Nephron progenitor cell (in vitro differentiated cells): Measurements from ENCODE around the gene THSD7A.

ENCODE experiments used
- DNase-seq: peaks from one replicate; pipeline ENCODE4 v3.0.0; 2021
- H3K27ac Mint-ChIP-seq: 2 replicates; pipeline ENCODE4 v1.8.0; 2021; ENCODE audit warnings: mild to moderate bottlenecking, moderate library complexity, mixed read lengths
- H3K27me3 Mint-ChIP-seq: 2 replicates; pipeline ENCODE4 v1.8.0; 2021; ENCODE audit warnings: mild to moderate bottlenecking, low read depth, mixed read lengths; ENCODE audit not compliant: poor library complexity
- H3K36me3 Mint-ChIP-seq: 2 replicates; pipeline ENCODE4 v1.8.0; 2021; ENCODE audit warnings: low read depth, mixed read lengths
- H3K4me1 Mint-ChIP-seq: 2 replicates; pipeline ENCODE4 v1.8.0; 2021; ENCODE audit warnings: mixed read lengths
- H3K4me3 Mint-ChIP-seq: 2 replicates; pipeline ENCODE4 v1.8.0; 2021; ENCODE audit warnings: mild to moderate bottlenecking, moderate library complexity, mixed read lengths
- H3K9me3 Mint-ChIP-seq: 2 replicates; pipeline ENCODE4 v1.8.0; 2021; ENCODE audit warnings: mild to moderate bottlenecking, moderate library complexity, mixed read lengths
- TF ChIP-seq, protein P1 (sequence below): fragments of 200-600 bp; sonication (generic); IDR thresholded peaks from 2 replicates; pipeline ENCODE4 v1.5.0; 2021; ENCODE audit warnings: antibody characterized with exemption

Gene THSD7A

DNA sequence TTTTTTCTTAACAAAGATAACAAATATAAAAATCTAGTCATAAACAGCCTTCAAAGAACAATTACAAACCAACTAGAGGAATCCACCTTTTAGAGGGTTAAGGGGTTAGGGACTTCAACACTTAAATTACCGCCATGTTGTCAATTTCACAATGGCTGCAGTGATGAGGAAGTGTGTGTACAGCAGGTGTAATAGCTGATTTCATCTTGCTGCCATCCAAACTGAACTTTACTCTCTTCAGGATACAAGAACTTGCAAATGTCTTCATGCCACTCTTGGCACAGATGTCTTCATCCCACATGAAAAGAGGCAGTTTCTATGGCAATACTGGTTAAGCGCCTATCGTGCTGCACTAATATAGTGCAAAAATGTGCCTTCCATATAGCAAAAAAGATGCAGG, 457.4 kb downstream of the THSD7A start:
- H3K9me3 Mint-ChIP-seq: no peaks in the 10 kb centered on the region
- no peak overlapping the region for H3K4me3 Mint-ChIP-seq
- no peaks in the 10 kb centered on the region for H3K27me3 Mint-ChIP-seq
- H3K4me1 Mint-ChIP-seq: no peaks in the 10 kb centered on the region
- H3K36me3 Mint-ChIP-seq: no peaks in the 10 kb centered on the region
- DNase-seq: no peak
- no peak overlapping the region for H3K27ac Mint-ChIP-seq
- TF ChIP-seq, protein P1, sequence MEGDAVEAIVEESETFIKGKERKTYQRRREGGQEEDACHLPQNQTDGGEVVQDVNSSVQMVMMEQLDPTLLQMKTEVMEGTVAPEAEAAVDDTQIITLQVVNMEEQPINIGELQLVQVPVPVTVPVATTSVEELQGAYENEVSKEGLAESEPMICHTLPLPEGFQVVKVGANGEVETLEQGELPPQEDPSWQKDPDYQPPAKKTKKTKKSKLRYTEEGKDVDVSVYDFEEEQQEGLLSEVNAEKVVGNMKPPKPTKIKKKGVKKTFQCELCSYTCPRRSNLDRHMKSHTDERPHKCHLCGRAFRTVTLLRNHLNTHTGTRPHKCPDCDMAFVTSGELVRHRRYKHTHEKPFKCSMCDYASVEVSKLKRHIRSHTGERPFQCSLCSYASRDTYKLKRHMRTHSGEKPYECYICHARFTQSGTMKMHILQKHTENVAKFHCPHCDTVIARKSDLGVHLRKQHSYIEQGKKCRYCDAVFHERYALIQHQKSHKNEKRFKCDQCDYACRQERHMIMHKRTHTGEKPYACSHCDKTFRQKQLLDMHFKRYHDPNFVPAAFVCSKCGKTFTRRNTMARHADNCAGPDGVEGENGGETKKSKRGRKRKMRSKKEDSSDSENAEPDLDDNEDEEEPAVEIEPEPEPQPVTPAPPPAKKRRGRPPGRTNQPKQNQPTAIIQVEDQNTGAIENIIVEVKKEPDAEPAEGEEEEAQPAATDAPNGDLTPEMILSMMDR: no peak

DNA sequence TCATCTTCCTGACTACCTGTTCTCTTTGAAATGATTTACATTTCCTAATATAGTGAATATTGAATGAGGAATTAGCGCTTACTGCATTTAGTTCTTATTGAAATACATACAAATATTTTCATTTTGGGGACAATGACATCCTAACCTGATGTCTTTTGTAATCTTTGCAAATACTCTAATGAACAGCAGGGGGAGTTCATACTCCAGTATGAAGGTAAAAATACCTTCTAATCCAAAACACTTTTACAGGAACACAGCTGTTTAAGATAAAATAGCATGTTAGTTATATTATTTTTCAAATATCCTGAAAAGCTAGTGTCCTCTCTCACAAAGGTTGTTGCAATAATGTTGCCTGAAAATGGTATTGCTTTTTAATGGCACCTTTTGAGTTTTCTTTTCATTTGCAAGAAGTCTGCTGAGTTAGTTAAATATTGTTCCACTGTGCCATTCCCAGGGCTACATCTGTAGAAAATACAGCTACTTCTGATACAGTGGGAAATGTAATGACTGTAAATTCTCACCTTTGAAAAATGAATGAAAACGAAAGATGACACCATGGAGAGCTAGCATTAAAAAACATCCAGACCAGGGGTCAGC, 458.4 kb downstream of the THSD7A start:
- DNase-seq: no peak
- H3K4me1 Mint-ChIP-seq: no peaks in the 10 kb centered on the region
- H3K9me3 Mint-ChIP-seq: no peaks in the 10 kb centered on the region
- TF ChIP-seq, protein P1: peak; percentile 60
- H3K27ac Mint-ChIP-seq: no peak overlapping the region
- no peak overlapping the region for H3K4me3 Mint-ChIP-seq
- H3K27me3 Mint-ChIP-seq: no peaks in the 10 kb centered on the region
- H3K36me3 Mint-ChIP-seq: no peaks in the 10 kb centered on the region

DNA sequence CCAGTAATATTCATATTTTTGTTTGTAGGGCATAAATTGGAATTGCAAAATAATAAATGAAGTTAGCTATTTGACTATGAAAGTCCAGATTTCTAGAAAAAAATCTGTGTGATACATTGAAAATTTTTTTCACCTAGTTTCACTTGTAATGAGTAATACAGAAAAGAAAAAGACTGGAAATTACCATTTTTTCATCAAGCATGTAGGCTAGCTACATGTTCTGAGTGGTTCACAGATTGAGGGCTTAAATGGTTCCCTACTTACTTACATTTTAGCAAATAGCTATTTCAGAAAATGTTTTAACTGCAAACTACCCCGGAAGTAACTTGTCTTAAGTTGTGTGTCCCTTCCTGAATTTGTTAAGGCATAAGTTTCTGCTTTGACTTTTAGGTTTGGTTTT, 462.3 kb downstream of the THSD7A start:
- H3K4me3 Mint-ChIP-seq: no peak overlapping the region
- TF ChIP-seq, protein P1: no peak
- H3K9me3 Mint-ChIP-seq: no peaks in the 10 kb centered on the region
- H3K36me3 Mint-ChIP-seq: no peaks in the 10 kb centered on the region
- no peak for DNase-seq
- no peaks in the 10 kb centered on the region for H3K27me3 Mint-ChIP-seq
- H3K27ac Mint-ChIP-seq: no peak overlapping the region
- no peaks in the 10 kb centered on the region for H3K4me1 Mint-ChIP-seq

DNA sequence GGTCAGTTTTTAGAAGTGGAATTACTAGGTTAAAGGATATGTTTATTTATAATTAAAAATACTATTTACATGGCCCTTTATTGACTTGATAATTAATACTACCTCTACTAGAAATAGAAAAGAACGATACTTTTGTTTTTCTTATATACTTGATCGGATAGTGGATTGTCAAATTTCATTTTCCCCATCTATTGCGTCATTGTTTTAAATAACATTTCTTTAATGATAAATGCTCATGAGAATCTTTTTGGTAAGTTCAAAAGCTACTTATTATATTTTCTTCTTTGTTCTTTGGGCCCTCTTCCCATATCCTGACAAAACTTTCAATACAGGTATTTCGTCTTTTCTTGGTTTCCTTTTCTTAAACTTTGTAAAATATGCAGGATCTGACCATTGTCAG, 465.9 kb downstream of the THSD7A start:
- TF ChIP-seq, protein P1: no peak
- DNase-seq: no peak
- Mint-ChIP-seq H3K9me3 (no peaks in the 10 kb centered on the region), H3K36me3 (no peaks in the 10 kb centered on the region), H3K4me1 (no peaks in the 10 kb centered on the region), H3K27ac (no peak overlapping the region), H3K27me3 (no peaks in the 10 kb centered on the region), H3K4me3 (no peak overlapping the region)

DNA sequence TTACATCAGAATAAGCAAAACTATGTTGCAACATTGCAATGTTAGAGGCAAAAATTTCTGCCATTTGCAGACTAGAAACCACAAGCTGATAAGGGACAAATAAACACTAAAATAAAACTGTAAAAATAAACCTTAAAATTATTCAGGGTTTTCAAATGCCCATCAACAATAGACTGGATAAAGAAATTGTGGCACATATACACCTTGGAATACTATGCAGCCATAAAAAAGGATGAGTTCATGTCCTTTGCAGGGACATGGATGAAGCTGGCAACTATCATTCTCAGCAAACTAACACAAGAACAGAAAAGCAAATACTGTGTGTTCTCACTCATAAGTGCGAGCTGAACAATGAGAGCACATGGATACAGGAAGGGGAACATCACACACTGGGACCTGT, 473.4 kb downstream of the THSD7A start:
- TF ChIP-seq, protein P1: no peak
- no peak for DNase-seq
- peaks cover 3% of the 10 kb centered on the region for H3K9me3 Mint-ChIP-seq
- no peak overlapping the region for H3K4me3 Mint-ChIP-seq
- no peaks in the 10 kb centered on the region for H3K36me3 Mint-ChIP-seq
- peaks cover 5% of the 10 kb centered on the region for H3K4me1 Mint-ChIP-seq
- H3K27ac Mint-ChIP-seq: no peak overlapping the region
- H3K27me3 Mint-ChIP-seq: no peaks in the 10 kb centered on the region

DNA sequence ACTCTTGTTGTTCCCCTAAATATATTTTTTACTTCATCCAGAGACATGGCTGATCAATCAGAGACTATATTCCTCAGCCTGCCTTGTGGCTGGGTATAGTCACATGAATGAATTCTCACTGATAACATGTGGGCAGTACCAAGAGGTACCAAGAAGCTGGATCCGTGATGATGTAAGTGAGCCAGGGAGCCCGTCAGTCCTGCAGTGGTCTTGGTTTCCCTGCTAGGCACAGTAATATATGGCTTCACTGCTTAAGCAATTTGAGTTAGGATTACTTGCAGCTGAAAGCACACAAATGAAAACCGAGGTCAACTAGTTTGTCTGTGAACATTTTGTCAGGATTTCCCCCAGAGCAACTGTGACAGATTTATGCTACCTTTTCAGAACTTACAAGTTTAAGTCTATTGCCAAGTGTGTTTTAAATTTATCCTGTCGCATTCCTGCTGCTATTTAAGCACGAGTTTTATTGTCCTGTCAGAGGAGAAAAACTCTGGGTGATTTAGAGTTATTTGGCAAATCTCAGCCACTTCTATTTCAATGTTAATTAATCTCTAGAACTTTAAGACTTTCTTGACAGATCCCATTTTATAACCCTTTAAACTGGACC, 476.5 kb downstream of the THSD7A start:
- no peak for DNase-seq
- Mint-ChIP-seq H3K36me3 (no peaks in the 10 kb centered on the region), H3K27ac (no peak overlapping the region), H3K4me1 (peaks cover 5% of the 10 kb centered on the region), H3K9me3 (peaks cover 18% of the 10 kb centered on the region), H3K27me3 (no peaks in the 10 kb centered on the region), H3K4me3 (no peak overlapping the region)
- TF ChIP-seq, protein P1: no peak
